IMR-90 (cell line): ENCODE results near the gene CEP63.

ENCODE experiments used
- CEBPB ChIP-seq: IDR thresholded peaks from 2 replicates; pipeline ENCODE4 v1.6.1; 2012; ENCODE audit warnings: low read depth, low read length, improper control_type of control experiment
- CHD1 ChIP-seq: IDR thresholded peaks from 2 replicates; pipeline ENCODE4 v1.6.1; 2012; ENCODE audit warnings: low read depth, low read length, improper control_type of control experiment
- POLR2A ChIP-seq: IDR thresholded peaks from 2 replicates; pipeline ENCODE4 v1.6.1; 2012; ENCODE audit warnings: mild to moderate bottlenecking, low read depth, low read length
- TF ChIP-seq, protein P1 (sequence below): conservative IDR thresholded peaks from 2 replicates; pipeline ENCODE4 v1.5.1; 2012; ENCODE audit warnings: mild to moderate bottlenecking, low read depth, low read length, improper control_type of control experiment
- TF ChIP-seq, protein P2 (sequence below): fragments of 150-350 bp; IDR thresholded peaks from 2 replicates; pipeline ENCODE4 v1.6.1; 2016; ENCODE audit warnings: low read depth, mild to moderate bottlenecking, low read length, moderate library complexity, borderline replicate concordance

DNA sequence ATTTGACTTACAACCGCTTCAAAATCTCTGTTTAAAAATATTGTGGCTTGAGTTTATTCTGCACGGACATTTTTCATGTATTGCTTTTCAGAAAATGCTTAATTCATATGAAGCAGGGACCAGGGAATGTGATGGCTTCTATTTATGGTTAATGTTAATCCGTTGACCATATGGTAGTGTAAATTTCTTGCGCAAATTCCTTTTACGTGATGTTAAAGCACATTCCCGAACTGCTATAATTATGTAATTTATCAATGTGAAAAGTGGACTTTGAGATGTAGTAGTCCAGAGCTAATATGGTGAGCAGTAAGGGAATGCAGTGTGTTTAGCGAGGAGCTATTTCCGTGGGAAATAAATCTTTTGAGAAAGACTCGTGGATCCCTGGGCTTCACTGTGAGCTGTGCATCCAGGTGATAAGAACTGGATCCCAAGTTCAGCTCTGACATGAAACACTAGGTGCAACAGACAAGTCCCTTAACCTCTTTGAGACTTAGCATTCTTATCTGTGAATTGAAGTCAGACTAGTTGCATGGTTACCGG is 27.4 kb upstream of the CEP63 start:
- TF ChIP-seq, protein P1, sequence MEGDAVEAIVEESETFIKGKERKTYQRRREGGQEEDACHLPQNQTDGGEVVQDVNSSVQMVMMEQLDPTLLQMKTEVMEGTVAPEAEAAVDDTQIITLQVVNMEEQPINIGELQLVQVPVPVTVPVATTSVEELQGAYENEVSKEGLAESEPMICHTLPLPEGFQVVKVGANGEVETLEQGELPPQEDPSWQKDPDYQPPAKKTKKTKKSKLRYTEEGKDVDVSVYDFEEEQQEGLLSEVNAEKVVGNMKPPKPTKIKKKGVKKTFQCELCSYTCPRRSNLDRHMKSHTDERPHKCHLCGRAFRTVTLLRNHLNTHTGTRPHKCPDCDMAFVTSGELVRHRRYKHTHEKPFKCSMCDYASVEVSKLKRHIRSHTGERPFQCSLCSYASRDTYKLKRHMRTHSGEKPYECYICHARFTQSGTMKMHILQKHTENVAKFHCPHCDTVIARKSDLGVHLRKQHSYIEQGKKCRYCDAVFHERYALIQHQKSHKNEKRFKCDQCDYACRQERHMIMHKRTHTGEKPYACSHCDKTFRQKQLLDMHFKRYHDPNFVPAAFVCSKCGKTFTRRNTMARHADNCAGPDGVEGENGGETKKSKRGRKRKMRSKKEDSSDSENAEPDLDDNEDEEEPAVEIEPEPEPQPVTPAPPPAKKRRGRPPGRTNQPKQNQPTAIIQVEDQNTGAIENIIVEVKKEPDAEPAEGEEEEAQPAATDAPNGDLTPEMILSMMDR: no peak
- TF ChIP-seq POLR2A (no peak), CEBPB (no peak), CHD1 (no peak)
- TF ChIP-seq, protein P2, sequence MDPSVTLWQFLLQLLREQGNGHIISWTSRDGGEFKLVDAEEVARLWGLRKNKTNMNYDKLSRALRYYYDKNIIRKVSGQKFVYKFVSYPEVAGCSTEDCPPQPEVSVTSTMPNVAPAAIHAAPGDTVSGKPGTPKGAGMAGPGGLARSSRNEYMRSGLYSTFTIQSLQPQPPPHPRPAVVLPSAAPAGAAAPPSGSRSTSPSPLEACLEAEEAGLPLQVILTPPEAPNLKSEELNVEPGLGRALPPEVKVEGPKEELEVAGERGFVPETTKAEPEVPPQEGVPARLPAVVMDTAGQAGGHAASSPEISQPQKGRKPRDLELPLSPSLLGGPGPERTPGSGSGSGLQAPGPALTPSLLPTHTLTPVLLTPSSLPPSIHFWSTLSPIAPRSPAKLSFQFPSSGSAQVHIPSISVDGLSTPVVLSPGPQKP: no peak
